ENCODE results near the gene EPB41L3. TPM values are rescaled to one million over a fixed set of nuclear protein-coding genes. Genes with fewer than 3 reads are reported as not detected.

Gene EPB41L3
- total and polyA plus RNA-seq, 10 of the 15 experiments (the other 5 are each of a cell fraction or from before 2014, with no cell fraction given): 0.11 to 0.69 (median 0.23) TPM; not detected in 6

- SMC1A ChIA-PET (ENCODE audit: uncharacterized antibody, unreplicated experiment): no interaction called here
- 34% methylated on average over 2 of the region's 2 CpGs for WGBS (ENCODE audit: insufficient coverage, insufficient replicate concordance, low lambda C conversion rate, missing lambda C conversion rate)
- intact Hi-C loops (cut with micrococcal nuclease; ENCODE audit: unreplicated experiment): no loop called here
- DNase-seq (ENCODE audit: low read depth, low spot score) (no peak), FAIRE-seq (no peak), ATAC-seq (no peak)
- H3K4me2 ChIP-seq (ENCODE audit: control insufficient read depth, insufficient read depth): no peak overlapping the region
- RAD21 ChIA-PET (ENCODE audit: unreplicated experiment): no interaction called here
- H3K27me3 ChIP-seq (replicated peaks in 1 of 2; ENCODE audit: control insufficient read depth in 2 of 2, insufficient read depth in 2 of 2, low read length in 1 of 2): no peaks in the 10 kb centered on the region
- H2AFZ ChIP-seq (ENCODE audit: control insufficient read depth, low read depth, low read length): no peak overlapping the region
- H3K9ac ChIP-seq (ENCODE audit: control insufficient read depth, insufficient read depth, low read length): no peak overlapping the region
- no TSS peak for BruUV-seq (replicated peaks)
- no peaks in the 10 kb centered on the region for H4K20me1 ChIP-seq (ENCODE audit: control insufficient read depth, insufficient read depth)
- H3K4me3 ChIP-seq: no peak overlapping the region
- CTCF ChIA-PET: no interaction called here
- H3K79me2 ChIP-seq (ENCODE audit: control insufficient read depth, insufficient read depth, low read length): no peaks in the 10 kb centered on the region
- POLR2A ChIA-PET: no interaction called here
- H3K36me3 ChIP-seq (ENCODE audit: control insufficient read depth in 2 of 2, insufficient read depth in 2 of 2, low read length in 1 of 2): no peaks in the 10 kb centered on the region
- H3K9me3 ChIP-seq (replicated peaks; ENCODE audit: control insufficient read depth, insufficient read depth, low read length): no peaks in the 10 kb centered on the region
- TF ChIP-seq CREM (IDR thresholded peaks at IDR 0.05; ENCODE audit: low read depth): no peak
- no peak for TF ChIP-seq NFXL1 (IDR thresholded peaks at IDR 0.05; ENCODE audit: borderline replicate concordance)
- peak; percentile 55; the same call in 1 of the 2 replicates for TF ChIP-seq RAD51 (IDR thresholded peaks at IDR 0.05)
- H3K27ac ChIP-seq (ENCODE audit: control insufficient read depth, insufficient read depth): no peak overlapping the region
- in situ Hi-C loops (cut with MboI): no loop called here
- no peaks in the 10 kb centered on the region for H3K4me1 ChIP-seq (ENCODE audit: control insufficient read depth, insufficient read depth, low read length)
Observed at GRCh38 chr18:5369513-5369912, 174.3 kb downstream of the EPB41L3 start.

GRCh38 chr18:5365443-5365842, 178.4 kb downstream of the EPB41L3 start:
- SMC1A ChIA-PET (ENCODE audit: uncharacterized antibody, unreplicated experiment): interaction anchor here (1.0 to 1.2 kb wide), 2 partner anchors 9 to 129 kb away, joined by 3 read pairs; no protein-coding TSS in a partner anchor

More at GRCh38 chr18:5365443-5365842, 178.4 kb downstream of the EPB41L3 start:
- no peak overlapping the region for H3K4me2 ChIP-seq (ENCODE audit: control insufficient read depth, insufficient read depth)
- H3K9ac ChIP-seq (ENCODE audit: control insufficient read depth, insufficient read depth, low read length): no peak overlapping the region
- 75% methylated on average over 3 of the region's 3 CpGs for WGBS (ENCODE audit: insufficient coverage, insufficient replicate concordance, low lambda C conversion rate, missing lambda C conversion rate)
- intact Hi-C loops (cut with micrococcal nuclease; ENCODE audit: unreplicated experiment): no loop called here
- H3K36me3 ChIP-seq (ENCODE audit: control insufficient read depth in 2 of 2, insufficient read depth in 2 of 2, low read length in 1 of 2): no peaks in the 10 kb centered on the region
- no TSS peak for BruUV-seq (replicated peaks)
- H3K27ac ChIP-seq (ENCODE audit: control insufficient read depth, insufficient read depth): no peak overlapping the region
- no peaks in the 10 kb centered on the region for H3K27me3 ChIP-seq (replicated peaks in 1 of 2; ENCODE audit: control insufficient read depth in 2 of 2, insufficient read depth in 2 of 2, low read length in 1 of 2)
- ChIA-PET RAD21 (ENCODE audit: unreplicated experiment) (no interaction called here), POLR2A (no interaction called here), CTCF (no interaction called here)
- ATAC-seq (no peak), DNase-seq (ENCODE audit: low read depth, low spot score) (no peak), FAIRE-seq (no peak)
- no peak overlapping the region for H3K4me3 ChIP-seq
- TF ChIP-seq GABPA (IDR thresholded peaks at IDR 0.05; ENCODE audit: low read depth): no peak
- TF ChIP-seq HDAC6 (IDR thresholded peaks at IDR 0.05; ENCODE audit: unreplicated experiment): no peak
- TF ChIP-seq EGR1 (IDR thresholded peaks at IDR 0.05; ENCODE audit: borderline replicate concordance in 1 of 2, low read depth in 2 of 2, low read length in 2 of 2): no peak
- TF ChIP-seq NR2C1 (IDR thresholded peaks at IDR 0.05): no peak
- TF ChIP-seq CEBPZ (IDR thresholded peaks at IDR 0.05; ENCODE audit: low read depth, low read length): no peak
- TF ChIP-seq JUNB (IDR thresholded peaks at IDR 0.05): no peak
- no peak for TF ChIP-seq MTA3 (IDR thresholded peaks at IDR 0.05; ENCODE audit: borderline replicate concordance, low read length)
- no peak for TF ChIP-seq CHD4 (IDR thresholded peaks at IDR 0.05)
- no peak for TF ChIP-seq SIN3A (IDR thresholded peaks at IDR 0.05; ENCODE audit: low read depth, low read length)
- TF ChIP-seq SUPT20H (IDR thresholded peaks at IDR 0.05; ENCODE audit: borderline replicate concordance, control insufficient read depth, low read depth, low read length): no peak
- no peak for TF ChIP-seq ZNF217 (IDR thresholded peaks at IDR 0.05)
- TF ChIP-seq FOXK2 (IDR thresholded peaks at IDR 0.05): no peak
- TF ChIP-seq SUZ12 (IDR thresholded peaks at IDR 0.05; ENCODE audit: unreplicated experiment): no peak
- no peak for TF ChIP-seq CBX5 (IDR thresholded peaks at IDR 0.05; ENCODE audit: low read depth)
- no peak for TF ChIP-seq ZNF207 (IDR thresholded peaks at IDR 0.05; ENCODE audit: borderline replicate concordance)
- TF ChIP-seq HCFC1 (IDR thresholded peaks at IDR 0.05; ENCODE audit: low read length): no peak
- in situ Hi-C loops (cut with MboI): no loop called here
- H4K20me1 ChIP-seq (ENCODE audit: control insufficient read depth, insufficient read depth): no peaks in the 10 kb centered on the region
- H3K9me3 ChIP-seq (replicated peaks; ENCODE audit: control insufficient read depth, insufficient read depth, low read length): no peaks in the 10 kb centered on the region
- no peaks in the 10 kb centered on the region for H3K79me2 ChIP-seq (ENCODE audit: control insufficient read depth, insufficient read depth, low read length)
- no peaks in the 10 kb centered on the region for H3K4me1 ChIP-seq (ENCODE audit: control insufficient read depth, insufficient read depth, low read length)
- H2AFZ ChIP-seq (ENCODE audit: control insufficient read depth, low read depth, low read length): no peak overlapping the region

Data from GM12878 (cell line).